HepG2 (cell line): ENCODE data around the gene GBGT1. TPM values are rescaled to one million over a fixed set of nuclear protein-coding genes. Genes with fewer than 3 reads are reported as not detected.
A peak's percentile ranks its signal among the peaks of the same experiment; 100 is the strongest.

ENCODE experiments used
- CCDC6 ChIP-seq: sonication (generic); formaldehyde crosslinking; IDR thresholded peaks from 2 replicates; pipeline ENCODE4 v1.8.1; 2022; ENCODE audit warnings: mild to moderate bottlenecking, missing genetic modification reagents, moderate library complexity
- KLF16 ChIP-seq, 2 experiments: sonication (generic) in 1 of 2; formaldehyde crosslinking in 1 of 2; IDR thresholded peaks; 2 replicates each; pipeline versions ENCODE4 v1.6.1 to v1.8.0; 2016 to 2023; ENCODE audit warnings: missing genetic modification reagents in 2 of 2, missing compliant biosample characterization in 1 of 2
- MIER3 ChIP-seq: IDR thresholded peaks from 2 replicates; pipeline ENCODE4 v1.6.1; 2016; ENCODE audit warnings: missing compliant biosample characterization, borderline replicate concordance
- NR2F1 ChIP-seq, 2 experiments: fragments of 450-650 bp in 1 of 2; formaldehyde crosslinking in 1 of 2; IDR thresholded peaks; 2 replicates each; pipeline versions ENCODE4 v1.5.0 to v1.6.1; 2016 to 2020; ENCODE audit warnings: mild to moderate bottlenecking in 1 of 2, missing compliant biosample characterization in 1 of 2, missing genetic modification reagents in 1 of 2, moderate library complexity in 1 of 2
- PHF5A ChIP-seq: IDR thresholded peaks from one replicate; pipeline ENCODE4 v1.6.1; 2018; ENCODE audit warnings: low read depth, missing genetic modification reagents; ENCODE audit not compliant: unreplicated experiment
- PRDM15 ChIP-seq: sonication (generic); formaldehyde crosslinking; IDR thresholded peaks from 2 replicates; pipeline ENCODE4 v1.4.0; 2020; ENCODE audit warnings: missing genetic modification reagents
- SIN3B ChIP-seq: fragments of 150-350 bp; IDR thresholded peaks from 2 replicates; pipeline ENCODE4 v1.6.1; 2014; ENCODE audit warnings: low read length
- SOX6 ChIP-seq, 2 experiments: fragments of 450-650 bp in 1 of 2; sonication (generic) in 1 of 2; formaldehyde crosslinking in 1 of 2; IDR thresholded peaks; 2 replicates each; pipeline versions ENCODE4 v1.4.0 to v1.6.1; 2017 to 2020; ENCODE audit warnings: antibody characterized with exemption in 1 of 2, mild to moderate bottlenecking in 1 of 2, missing genetic modification reagents in 1 of 2
- ZBTB3 ChIP-seq: sonication (generic); formaldehyde crosslinking; IDR thresholded peaks from 2 replicates; pipeline ENCODE4 v1.4.0; 2020; ENCODE audit warnings: low read depth, mild to moderate bottlenecking, moderate library complexity, missing genetic modification reagents, borderline replicate concordance
- ZNF33A ChIP-seq: sonication (generic); formaldehyde crosslinking; IDR thresholded peaks from 2 replicates; pipeline ENCODE4 v1.5.1; 2020; ENCODE audit warnings: missing genetic modification reagents, mild to moderate bottlenecking, moderate library complexity, borderline replicate concordance
- ZNF350 ChIP-seq: sonication (generic); formaldehyde crosslinking; IDR thresholded peaks from 2 replicates; pipeline ENCODE4 v1.4.0; 2020; ENCODE audit warnings: mild to moderate bottlenecking, low read depth, missing genetic modification reagents, borderline replicate concordance
- ZNF501 ChIP-seq: sonication (generic); formaldehyde crosslinking; IDR thresholded peaks from 2 replicates; pipeline ENCODE4 v1.5.1; 2020; ENCODE audit warnings: mild to moderate bottlenecking, moderate library complexity, missing genetic modification reagents
- ZNF878 ChIP-seq: sonication (generic); formaldehyde crosslinking; IDR thresholded peaks from 2 replicates; pipeline ENCODE4 v1.8.1; 2023; ENCODE audit warnings: mild to moderate bottlenecking, missing genetic modification reagents, moderate library complexity
- polyA plus RNA-seq, 8 experiments: library from polyadenylated mRNA; depleted of rRNA in 3 of 8; stranded (reverse) in 7 of 8; unstranded in 1 of 8; fragments of >200 nt; fragmentation: Illumina TruSeq in 4 of 8; extraction: Trizol in 4 of 8; gene quantifications; 2 replicates each; pipeline versions ENCODE4 v1.2.1 to v1.2.3, GENCODE V29; 2011 to 2016; ENCODE audit warnings: low read depth in 4 of 8, missing spikeins in 1 of 8, mixed read lengths in 1 of 8; ENCODE audit not compliant: insufficient read depth in 1 of 8
- total RNA-seq, 5 experiments: library from RNA; depleted of rRNA; stranded (reverse); fragments of >200 nt; fragmentation: Illumina TruSeq; extraction: Trizol; gene quantifications; 2 replicates each; pipeline ENCODE4 v1.2.3, GENCODE V29; 2016; ENCODE audit warnings: low read depth in 1 of 5
- TF ChIP-seq, protein P1 (sequence below): sonication (generic); formaldehyde crosslinking; IDR thresholded peaks from 2 replicates; pipeline ENCODE4 v1.5.0; 2020; ENCODE audit warnings: missing genetic modification reagents
- TF ChIP-seq, protein P2 (sequence below): IDR thresholded peaks from 2 replicates; pipeline ENCODE4 v1.6.1; 2016
- TF ChIP-seq, protein P3 (sequence below), 2 experiments: sonication (generic) in 1 of 2; formaldehyde crosslinking in 1 of 2; IDR thresholded peaks; 2 replicates each; pipeline versions ENCODE4 v1.4.0 to v1.6.1; 2018 to 2020; ENCODE audit warnings: missing genetic modification reagents in 2 of 2, borderline replicate concordance in 1 of 2, low read depth in 1 of 2, mild to moderate bottlenecking in 1 of 2, missing biosample characterization in 1 of 2

The GBGT1 gene
- total and polyA plus RNA-seq, 2 of the 13 experiments (the other 11 are each of a cell fraction or from before 2014, with no cell fraction given), result not detected

GRCh38 chr9:133133681-133134387 lies 29.9 kb downstream of the GBGT1 start (continued):
- TF ChIP-seq MIER3 (CRISPR knock-in tag) (peak; percentile 56; the same call in 1 of the 2 replicates), ZNF33A (CRISPR knock-in tag) (no peak), ZNF350 (CRISPR knock-in tag) (peak; percentile 64), KLF16 (CRISPR knock-in tag; IDR thresholded peaks at IDR 0.05) (peak in 1 of 2 experiments; percentile 65; a peak in 2 of 4 replicates), PHF5A (peak; percentile 90), ZNF501 (CRISPR knock-in tag) (peak; percentile 27; the same call in 1 of the 2 replicates), CCDC6 (CRISPR knock-in tag) (0 out of 2 replicates have a peak, but pooled peaks have one; percentile 61), ZNF878 (peak; percentile 52; the same call in 1 of the 2 replicates), SOX6 (IDR thresholded peaks at IDR 0.05) (no peak), SOX6 (CRISPR knock-in tag; IDR thresholded peaks at IDR 0.05) (peak; percentile 66), PRDM15 (no peak), NR2F1 (CRISPR knock-in tag; IDR thresholded peaks at IDR 0.05) (no peak), SIN3B (no peak), ZBTB3 (CRISPR knock-in tag) (no peak)
- TF ChIP-seq, protein P1, sequence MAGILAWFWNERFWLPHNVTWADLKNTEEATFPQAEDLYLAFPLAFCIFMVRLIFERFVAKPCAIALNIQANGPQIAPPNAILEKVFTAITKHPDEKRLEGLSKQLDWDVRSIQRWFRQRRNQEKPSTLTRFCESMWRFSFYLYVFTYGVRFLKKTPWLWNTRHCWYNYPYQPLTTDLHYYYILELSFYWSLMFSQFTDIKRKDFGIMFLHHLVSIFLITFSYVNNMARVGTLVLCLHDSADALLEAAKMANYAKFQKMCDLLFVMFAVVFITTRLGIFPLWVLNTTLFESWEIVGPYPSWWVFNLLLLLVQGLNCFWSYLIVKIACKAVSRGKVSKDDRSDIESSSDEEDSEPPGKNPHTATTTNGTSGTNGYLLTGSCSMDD (CRISPR knock-in tag), result 0 out of 2 replicates have a peak, but pooled peaks have one; percentile 43
- TF ChIP-seq, protein P2, sequence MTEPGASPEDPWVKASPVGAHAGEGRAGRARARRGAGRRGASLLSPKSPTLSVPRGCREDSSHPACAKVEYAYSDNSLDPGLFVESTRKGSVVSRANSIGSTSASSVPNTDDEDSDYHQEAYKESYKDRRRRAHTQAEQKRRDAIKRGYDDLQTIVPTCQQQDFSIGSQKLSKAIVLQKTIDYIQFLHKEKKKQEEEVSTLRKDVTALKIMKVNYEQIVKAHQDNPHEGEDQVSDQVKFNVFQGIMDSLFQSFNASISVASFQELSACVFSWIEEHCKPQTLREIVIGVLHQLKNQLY (CRISPR knock-in tag), result no peak
- TF ChIP-seq, protein P3, sequence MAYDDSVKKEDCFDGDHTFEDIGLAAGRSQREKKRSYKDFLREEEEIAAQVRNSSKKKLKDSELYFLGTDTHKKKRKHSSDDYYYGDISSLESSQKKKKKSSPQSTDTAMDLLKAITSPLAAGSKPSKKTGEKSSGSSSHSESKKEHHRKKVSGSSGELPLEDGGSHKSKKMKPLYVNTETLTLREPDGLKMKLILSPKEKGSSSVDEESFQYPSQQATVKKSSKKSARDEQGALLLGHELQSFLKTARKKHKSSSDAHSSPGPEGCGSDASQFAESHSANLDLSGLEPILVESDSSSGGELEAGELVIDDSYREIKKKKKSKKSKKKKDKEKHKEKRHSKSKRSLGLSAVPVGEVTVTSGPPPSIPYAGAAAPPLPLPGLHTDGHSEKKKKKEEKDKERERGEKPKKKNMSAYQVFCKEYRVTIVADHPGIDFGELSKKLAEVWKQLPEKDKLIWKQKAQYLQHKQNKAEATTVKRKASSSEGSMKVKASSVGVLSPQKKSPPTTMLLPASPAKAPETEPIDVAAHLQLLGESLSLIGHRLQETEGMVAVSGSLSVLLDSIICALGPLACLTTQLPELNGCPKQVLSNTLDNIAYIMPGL (CRISPR knock-in tag; IDR thresholded peaks at IDR 0.05; ENCODE audit: borderline replicate concordance in 1 of 2, low read depth in 1 of 2), result no peak; a peak in 1 of 4 replicates
